Adrenal gland (tissue), 5 donors: Measurements from ENCODE around the gene VPS33A.

Source experiments
- CTCF ChIP-seq, 6 experiments: fragments of 450-650 bp in 4 of 6; fragments of 200-600 bp in 2 of 6; sonication (generic) in 1 of 6; IDR thresholded peaks; 1 replicate in 5 of 6; 2 replicates in 1 of 6; pipeline versions ENCODE4 v1.5.1 to v1.8.0; 2016 to 2021; ENCODE audit warnings: antibody characterized with exemption in 6 of 6, mild to moderate bottlenecking in 2 of 6, moderate library complexity in 1 of 6
- POLR2A ChIP-seq, 2 donors: fragments of 450-650 bp; IDR thresholded peaks; one replicate each; pipeline ENCODE4 v1.6.1; 2017; ENCODE audit warnings: antibody characterized with exemption in 2 of 2, mild to moderate bottlenecking in 2 of 2, moderate library complexity in 1 of 2
- donor health status: DM: no; HTN: no; CAD: no.

- no peak for TF ChIP-seq POLR2A (IDR thresholded peaks at IDR 0.05)
- no peak for TF ChIP-seq CTCF (IDR thresholded peaks at IDR 0.05)
These were observed 59.3 kb downstream of the VPS33A start for GRCh38 chr12:122206976-122207375.
